ENCODE data around the gene PCNP.
"Not testable (repeated sequence)": the region's sequence is repeated elsewhere in the genome, so short reads cannot be mapped to it uniquely, and the experiment has no call there.

PCNP gene

DNA sequence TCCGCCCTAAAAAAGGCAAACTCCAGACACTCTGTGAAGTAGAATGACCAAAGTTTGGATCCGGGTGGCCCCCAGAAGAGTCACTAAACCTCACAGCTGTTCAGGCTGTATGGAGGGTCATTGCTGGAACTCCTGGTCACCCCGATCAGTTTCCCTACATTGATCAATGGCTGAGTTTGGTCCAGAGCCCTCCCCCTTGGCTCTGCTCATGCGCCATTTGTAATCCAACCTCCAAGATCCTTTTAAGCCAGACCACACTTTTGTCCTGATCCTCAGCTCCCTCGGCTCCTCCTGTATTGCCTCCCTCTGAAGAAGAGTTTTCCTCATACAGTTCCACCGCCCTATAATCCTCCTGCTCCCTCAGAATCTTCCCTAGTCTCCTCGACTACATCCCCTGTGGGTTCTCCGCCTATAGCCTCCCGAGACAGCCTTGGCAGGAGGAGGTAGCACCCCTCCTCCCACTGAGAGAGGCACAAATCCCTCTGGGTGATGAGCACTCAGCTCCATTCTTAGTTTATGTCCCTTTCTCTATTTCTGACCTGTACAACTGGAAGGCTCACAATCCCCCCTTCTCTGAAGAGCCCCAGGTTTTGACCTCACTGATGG lies 60.7 kb downstream of the PCNP start:
- no peak for DNase-seq

DNA sequence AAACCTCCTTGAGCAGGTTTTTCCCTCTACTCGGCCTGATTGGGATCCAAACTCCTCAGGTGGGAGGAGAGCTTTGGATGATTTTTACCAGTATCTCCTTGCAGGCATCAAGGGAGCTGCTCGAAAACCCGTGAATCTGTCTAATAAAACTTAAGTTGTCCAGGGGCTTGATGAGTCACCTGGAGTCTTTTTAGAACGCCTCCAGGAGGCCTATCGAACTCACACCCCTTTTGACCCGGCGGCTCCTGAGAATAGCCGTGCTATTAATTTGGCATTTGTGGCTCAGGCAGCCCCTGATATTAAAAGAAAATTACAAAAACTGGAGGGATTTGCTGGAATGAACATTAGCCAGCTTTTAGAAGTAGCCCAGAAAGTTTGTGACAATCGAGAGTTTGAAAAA lies 61.4 kb downstream of the PCNP start:
- DNase-seq, result no peak

DNA sequence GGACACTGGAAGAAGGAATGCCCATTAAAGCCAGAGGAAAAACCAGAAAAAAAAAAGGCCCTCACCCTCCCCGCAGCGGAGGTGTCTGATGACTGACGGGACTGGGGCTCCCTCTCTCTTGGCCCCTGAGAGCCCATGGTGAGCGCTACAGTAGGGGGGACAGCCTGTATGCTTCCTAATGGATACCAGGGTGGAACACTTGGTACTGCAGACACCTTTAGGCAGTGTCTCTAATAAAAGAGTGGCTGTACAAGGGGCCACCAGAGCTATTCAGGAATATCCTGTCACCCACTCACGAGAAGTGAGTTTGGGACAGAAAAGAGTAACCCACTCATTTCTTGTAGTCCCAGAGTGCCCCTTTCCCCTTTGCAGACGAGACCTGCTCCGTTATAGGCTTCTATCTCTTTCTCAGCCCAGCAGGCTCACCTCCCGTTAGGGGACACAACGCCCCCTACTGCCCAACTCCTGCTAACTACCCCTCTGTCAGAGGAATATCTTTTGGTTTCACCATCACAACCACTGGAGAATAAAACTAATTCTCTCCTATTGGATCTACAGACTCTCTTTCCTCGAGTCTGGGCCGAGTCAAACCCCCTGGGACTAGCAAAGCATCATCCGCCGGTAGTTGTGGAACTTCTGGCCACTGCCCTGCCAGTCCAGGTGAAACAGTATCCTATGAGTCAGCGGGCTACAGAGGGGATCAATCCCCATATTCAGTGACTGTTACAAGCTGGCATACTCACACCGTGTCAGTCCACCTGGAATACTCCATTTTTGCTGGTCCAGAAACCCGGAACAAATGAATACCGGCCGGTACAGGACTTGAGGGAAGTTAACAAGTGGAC lies 62.2 kb downstream of the PCNP start:
- DNase-seq, result peak; percentile 2

DNA sequence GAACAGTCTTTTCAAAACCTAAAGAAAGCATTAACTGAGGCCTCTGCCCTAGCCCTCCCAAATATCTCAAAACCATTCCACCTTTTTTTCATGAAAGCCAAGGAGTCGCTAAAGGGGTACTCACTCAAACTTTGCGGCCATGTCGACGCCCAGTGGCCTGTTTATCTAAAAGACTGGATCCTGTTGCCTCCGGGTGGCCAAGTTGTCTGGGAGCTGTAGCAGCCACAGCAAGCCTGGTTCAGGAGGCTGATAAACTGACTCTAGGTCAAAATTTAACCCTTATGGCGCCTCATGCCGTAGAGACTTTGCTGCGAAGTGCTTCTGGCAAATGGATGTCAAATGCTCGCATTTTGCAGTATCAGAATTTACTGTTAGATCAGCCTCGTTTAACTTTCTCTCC lies 63.5 kb downstream of the PCNP start:
- DNase-seq, result no peak

DNA sequence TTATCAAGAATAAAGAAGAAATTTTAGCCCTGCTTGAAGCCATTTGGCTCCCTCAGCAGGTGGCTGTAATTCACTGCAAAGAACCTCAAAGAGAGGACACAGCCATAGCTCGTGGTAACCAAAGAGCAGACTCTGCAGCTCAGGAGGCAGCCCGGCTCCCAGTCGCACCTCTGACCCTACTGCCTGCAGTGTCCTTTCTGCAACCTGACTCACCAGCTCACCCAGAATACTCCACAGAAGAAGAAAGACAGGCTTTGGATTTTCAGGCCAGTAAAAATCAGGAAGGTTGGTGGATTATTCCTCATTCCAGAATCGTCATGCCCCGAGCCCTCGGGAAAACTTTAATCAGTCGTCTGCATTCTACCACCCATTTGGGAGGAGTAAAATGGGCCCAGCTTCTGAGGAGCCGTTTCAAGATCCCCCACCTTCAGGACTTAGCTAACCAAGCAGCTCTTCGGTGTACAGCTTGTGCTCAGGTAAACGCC lies 64.3 kb downstream of the PCNP start:
- DNase-seq, result no peak

DNA sequence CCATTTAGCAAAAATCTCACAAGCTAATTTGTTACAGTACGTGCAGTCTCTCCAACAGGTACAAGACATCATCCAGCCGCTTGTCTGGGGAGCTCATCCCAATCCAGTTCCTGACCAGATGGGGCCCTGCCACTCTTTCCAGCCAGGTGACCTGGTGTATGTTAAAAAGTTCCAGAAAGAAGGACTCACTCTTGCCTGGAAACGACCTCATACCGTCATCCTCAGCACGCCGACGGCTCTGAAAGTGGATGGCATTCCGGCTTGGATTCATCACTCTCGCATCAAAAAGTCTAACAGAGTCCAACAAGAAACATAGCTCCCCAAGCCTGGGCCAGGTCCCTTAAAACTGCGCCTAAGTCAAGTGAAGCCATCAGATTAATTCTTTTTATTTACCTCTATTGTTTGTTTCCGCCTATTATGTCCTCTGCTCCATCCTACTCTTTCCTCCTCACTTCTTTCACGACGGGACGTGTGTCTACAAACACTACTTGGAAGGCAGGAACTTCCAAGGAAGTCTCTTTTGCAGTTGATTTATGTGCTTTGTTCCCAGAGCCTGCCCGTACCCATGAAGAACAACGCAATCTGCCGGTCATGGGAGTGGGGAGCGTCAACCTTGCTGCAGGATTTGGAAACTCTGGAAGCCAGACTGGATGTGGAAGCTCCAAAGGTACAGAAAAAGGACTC lies 65.4 kb downstream of the PCNP start:
- no peak for DNase-seq

DNA sequence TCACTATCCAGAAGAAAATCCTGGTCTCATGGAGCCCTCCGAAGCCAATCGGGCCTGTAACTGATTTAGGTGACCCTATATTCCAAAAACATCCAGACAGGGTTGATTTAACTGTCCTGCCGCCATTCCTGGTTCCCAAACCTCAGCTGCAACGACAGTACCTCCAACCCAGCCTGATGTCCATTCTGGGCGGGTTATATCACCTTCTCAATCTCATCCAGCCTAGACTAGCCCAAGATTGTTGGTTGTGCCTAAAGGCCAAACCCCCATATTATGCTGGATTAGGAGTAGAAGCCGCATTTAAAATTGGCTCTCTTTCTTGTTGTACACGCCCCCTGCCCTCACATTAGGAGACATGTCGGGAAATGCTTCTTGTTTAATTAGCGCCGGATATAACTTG lies 66.3 kb downstream of the PCNP start:
- no peak for DNase-seq

DNA sequence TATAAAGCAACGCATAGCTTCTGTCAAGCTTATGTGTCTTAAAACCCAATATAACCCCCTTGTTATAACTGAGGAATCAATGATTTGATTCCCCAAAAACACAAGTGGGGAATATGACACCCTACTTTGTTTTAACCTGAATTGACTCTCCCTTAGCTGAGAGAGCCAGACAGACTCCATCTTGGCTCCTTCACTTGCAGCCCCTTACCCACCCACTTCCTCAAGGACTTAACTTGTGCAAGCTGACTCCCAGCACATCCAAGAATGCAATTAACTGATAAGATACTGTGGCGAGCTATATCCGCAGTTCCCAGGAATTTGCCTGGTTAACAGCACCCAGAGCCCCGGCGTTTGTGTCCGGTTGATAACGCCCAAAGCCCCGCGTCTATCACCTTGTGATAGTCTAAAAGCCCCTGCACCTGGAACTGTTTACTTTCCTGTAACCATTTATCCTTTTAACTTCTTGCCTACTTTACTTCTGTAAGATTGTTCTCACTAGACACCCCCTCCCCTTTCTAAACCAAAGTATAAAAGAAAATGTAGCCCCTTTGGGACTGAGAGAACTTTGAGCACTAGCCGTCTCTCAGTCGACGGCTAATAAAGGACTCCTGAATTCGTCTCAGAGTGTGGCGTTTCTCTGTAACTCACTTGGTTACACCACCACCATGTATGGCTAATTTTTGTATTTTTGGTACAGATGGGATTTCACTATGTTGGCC lies 67.6 kb downstream of the PCNP start:
- DNase-seq, result not testable (repeated sequence)

DNA sequence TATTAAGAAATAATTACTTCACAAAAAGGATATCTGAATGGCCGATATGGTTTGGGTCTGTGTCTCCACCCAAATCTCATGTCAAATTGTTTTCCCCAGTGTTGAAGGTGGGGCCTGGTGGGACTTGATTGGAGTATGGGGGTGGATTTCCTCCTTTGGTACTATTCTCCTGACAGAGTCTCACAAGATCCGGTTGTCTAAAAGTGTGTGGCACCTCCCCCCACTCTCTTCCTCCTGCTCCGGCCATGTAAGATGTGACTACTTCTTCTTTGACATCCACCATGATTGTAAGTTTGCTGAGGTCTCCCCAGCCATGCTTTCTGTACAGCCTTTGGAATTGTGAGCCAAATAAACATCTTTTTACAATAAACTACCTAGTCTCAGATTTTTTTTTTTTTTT lies 68.5 kb downstream of the PCNP start:
- no peak for DNase-seq

DNA sequence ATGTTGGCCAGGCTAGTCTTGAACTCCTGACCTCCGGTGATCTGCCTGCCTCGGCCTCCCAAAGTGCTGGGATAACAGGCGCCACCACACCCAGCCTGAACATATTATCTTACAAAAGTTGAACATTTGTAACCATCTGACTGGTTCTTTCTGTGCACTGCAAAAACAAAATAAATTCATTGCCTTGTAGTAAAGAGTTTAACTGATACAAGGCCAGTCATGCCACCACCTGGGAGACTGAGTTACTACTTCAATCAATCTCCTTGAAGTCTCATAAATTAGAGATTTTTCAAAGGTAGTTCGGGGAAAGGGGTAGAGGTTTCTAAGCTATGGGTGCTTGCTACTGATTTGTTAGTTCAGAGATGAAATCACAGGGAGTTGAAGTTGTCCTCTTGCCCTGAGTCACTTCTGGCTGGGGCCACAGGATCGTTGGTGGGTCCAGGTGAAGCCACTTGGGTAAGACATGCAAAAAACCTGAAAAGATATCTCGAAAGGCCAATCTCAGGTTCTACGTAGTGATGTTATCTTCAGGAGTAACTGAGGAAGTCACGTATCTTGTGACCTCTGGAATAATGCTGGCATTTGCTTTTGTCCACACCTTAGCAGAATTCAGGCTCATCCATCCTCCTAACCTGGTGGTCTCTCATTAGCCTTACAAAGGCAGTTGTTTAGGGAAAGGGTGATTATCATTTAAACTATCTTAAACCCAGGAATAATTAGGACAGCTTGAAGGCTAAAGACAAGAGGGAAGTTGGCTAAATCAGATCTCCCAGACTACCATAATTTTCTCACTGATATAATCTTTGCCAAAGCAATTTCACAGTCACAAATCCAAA lies 69.2 kb downstream of the PCNP start:
- DNase-seq, result no peak
